Spleen (tissue), 11 donors: Measurements from ENCODE around the gene ANO7. TPM values are rescaled to one million over a fixed set of nuclear protein-coding genes. Genes with fewer than 3 reads are reported as not detected.

Source experiments
- DNase-seq: peaks from one replicate; pipeline ENCODE4 v3.0.0-alpha.2; 2020
- H3K27ac ChIP-seq, 8 donors: fragments of 200-600 bp; sonication (generic) in 7 of 8; 1 replicate in 4 of 8; 2 replicates in 4 of 8; pipeline versions ENCODE4 v1.5.0 to v1.8.0; 2016 to 2021; ENCODE audit warnings: inconsistent platforms in 4 of 8, mild to moderate bottlenecking in 4 of 8, moderate library complexity in 1 of 8
- H3K27me3 ChIP-seq, 7 donors: fragments of 200-600 bp; sonication (generic) in 6 of 7; replicated peaks in 1 of 7; 1 replicate in 4 of 7; 2 replicates in 3 of 7; pipeline versions ENCODE4 v1.5.0 to v1.8.0; 2016 to 2021; ENCODE audit warnings: inconsistent platforms in 3 of 7, mild to moderate bottlenecking in 1 of 7
- H3K36me3 ChIP-seq, 6 donors: fragments of 200-600 bp; sonication (generic) in 5 of 6; 1 replicate in 4 of 6; 2 replicates in 2 of 6; pipeline versions ENCODE4 v1.5.0 to v1.8.0; 2016 to 2021; ENCODE audit warnings: inconsistent platforms in 2 of 6
- H3K4me1 ChIP-seq, 6 donors: fragments of 200-600 bp; sonication (generic) in 5 of 6; 1 replicate in 3 of 6; 2 replicates in 3 of 6; pipeline versions ENCODE4 v1.5.0 to v1.8.0; 2016 to 2021; ENCODE audit warnings: inconsistent platforms in 3 of 6
- H3K4me3 ChIP-seq, 8 donors: fragments of 200-600 bp; sonication (generic) in 7 of 8; 1 replicate in 4 of 8; 2 replicates in 4 of 8; pipeline versions ENCODE4 v1.5.0 to v1.8.0; 2016 to 2021; ENCODE audit warnings: inconsistent platforms in 4 of 8, mild to moderate bottlenecking in 4 of 8, moderate library complexity in 2 of 8
- H3K9me3 ChIP-seq, 8 donors: fragments of 200-600 bp; sonication (generic) in 7 of 8; 1 replicate in 4 of 8; 2 replicates in 4 of 8; pipeline versions ENCODE4 v1.5.0 to v1.8.0; 2016 to 2021; ENCODE audit warnings: inconsistent platforms in 4 of 8
- POLR2A ChIP-seq, 3 donors: fragments of 450-650 bp; IDR thresholded peaks; one replicate each; pipeline ENCODE4 v1.5.1; 2017; ENCODE audit warnings: antibody characterized with exemption in 3 of 3, mild to moderate bottlenecking in 1 of 3
- POLR2AphosphoS5 ChIP-seq, 3 donors: sonication (generic); formaldehyde crosslinking; IDR thresholded peaks; one replicate each; pipeline ENCODE4 v1.5.1; 2017; ENCODE audit warnings: antibody characterized with exemption in 3 of 3
- WGBS, 5 donors: extraction: QIAGEN DNeasy Blood & Tissue Kit in 3 of 5; methylation state at CpG; one replicate each; pipeline versions ENCODE4 v1.1.5 to v1.1.7; 2013 to 2018; 5-methylcytosine and 5-hydroxymethylcytosine counted together
- intact Hi-C: fragments of 100-400 bp; cut with DNase I; formaldehyde crosslinking; loops from one replicate; pipeline ENCODE4 v1.15.0; 2023; ENCODE audit warnings: low total_unique reads
- polyA plus RNA-seq, 3 donors: library from polyadenylated mRNA; stranded (reverse); fragments of 200-250 nt; gene quantifications; one replicate each; pipeline ENCODE4 v1.2.1, GENCODE V29; 2013
- total RNA-seq, 7 donors: library from RNA; depleted of rRNA in 3 of 7; stranded (reverse); fragments of >200 nt in 3 of 7; fragmentation: NEBNext Ultra II Directional in 4 of 7; extraction: Animal tissue kit (Norgen Biotek cat#: 25700) in 4 of 7; gene quantifications; one replicate each; pipeline versions ENCODE4 v1.1.0 to v1.2.1, GENCODE V29; 2016 to 2021
- TF ChIP-seq, protein P1 (sequence below), 11 experiments: fragments of 200-600 bp in 7 of 11; fragments of 450-650 bp in 4 of 11; sonication (generic) in 4 of 11; IDR thresholded peaks in 8 of 11; conservative IDR thresholded peaks in 3 of 11; 1 replicate in 7 of 11; 2 replicates in 4 of 11; pipeline versions ENCODE4 v1.4.0 to v1.8.0; 2016 to 2021; ENCODE audit warnings: antibody characterized with exemption in 11 of 11, inconsistent platforms in 4 of 11, mild to moderate bottlenecking in 1 of 11
- donor health status: healthy with polysubstance abuse.
- donor health status: DM: no; HTN: no; CAD: no; lungs with moderate emphysema.
- donor health status: DM: no; HTN: no; CAD: no.
- donor health status: Bipolar disorder and iron deficiency.
- donor health status: healthy.
- donor health status: DM: no; HTN: no; CAD: no.
- donor health status: DM: yes; HTN: yes; CAD: no.

The ANO7 gene
- total and polyA plus RNA-seq, 10 donors = 0.46 to 3.5 (median 2.4) TPM

DNA sequence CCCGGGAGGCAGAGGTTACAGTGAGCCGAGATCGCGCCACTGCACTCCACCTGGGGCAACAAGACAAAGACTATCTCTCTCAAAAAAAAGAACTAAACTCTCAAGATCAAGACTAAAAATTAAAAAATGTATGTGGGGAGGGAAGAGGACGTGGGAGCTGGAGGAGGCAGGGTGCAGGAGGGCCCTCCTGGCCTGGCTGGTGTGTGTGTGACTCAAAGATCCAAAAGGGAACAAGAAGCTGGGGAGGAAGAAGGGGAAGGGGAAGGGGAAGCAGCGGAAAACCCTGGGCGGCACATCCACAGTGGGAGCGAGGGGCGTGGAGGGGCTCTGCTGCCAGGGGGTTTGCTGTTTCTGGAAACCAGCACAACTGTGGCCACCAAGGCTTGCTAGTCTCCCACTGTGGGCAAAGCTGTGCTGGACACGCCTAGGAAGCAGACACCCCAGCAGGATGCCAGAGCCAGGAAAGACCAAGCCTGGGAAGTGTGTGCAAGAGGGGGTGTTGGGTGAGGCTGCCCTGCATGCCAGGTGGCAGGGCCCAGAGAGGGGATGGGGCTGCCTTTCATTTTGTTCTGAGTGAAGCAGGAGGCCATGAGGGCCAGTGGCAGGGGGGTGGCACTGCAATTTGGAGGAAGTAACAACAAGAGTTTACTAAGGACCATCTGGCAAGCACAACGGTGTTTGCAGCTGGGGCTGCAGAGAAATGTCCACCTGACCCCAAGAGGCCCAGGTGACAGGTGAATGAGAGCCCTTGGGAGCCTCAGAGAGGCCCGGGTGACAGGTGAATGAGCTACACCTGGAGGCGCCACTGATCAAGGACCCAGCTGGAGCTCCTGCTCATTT lies 44.5 kb downstream of the ANO7 start:
- peaks cover 5 to 100% (median 98%) of the 10 kb centered on the region in 6 donors for H3K36me3 ChIP-seq
- DNase-seq = peak; percentile 39
- WGBS, 5 donors = 85 to 94% (median 87%) methylated on average over 13 of the region's 13 CpGs

DNA sequence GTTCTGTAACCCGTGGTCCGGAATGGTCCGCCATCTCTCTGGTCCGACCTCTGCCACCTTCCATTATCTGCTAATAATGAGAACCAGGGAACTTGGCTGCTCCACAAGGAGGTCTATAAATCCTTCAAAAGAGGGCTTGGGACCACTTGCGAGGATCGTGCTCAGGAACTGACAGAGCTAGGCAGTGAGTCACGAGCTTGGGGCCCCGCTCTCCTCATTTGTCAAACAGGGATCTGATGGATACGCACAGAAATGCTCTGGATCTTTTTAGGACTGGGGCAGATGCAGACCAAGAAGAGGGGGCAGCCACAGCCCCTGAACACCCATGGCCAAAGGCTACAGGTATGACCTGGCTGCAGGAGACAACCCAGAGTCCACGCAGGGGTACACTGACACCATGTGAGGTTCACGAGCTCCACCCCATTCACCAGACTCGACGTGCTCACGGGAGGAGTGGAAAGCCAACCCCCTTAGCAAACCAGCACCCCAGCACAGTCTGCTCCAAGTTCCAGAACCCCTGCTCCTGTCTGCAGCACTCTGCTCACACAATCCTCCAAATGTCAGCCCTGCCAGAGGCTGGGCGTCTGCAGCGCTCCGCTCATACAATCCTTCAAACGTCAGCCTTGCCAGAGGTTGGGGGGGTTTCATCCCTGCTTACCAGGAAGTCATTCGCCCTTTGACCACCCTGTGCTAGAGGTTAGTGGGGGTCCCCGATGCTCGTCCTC lies 45.8 kb downstream of the ANO7 start:
- DNase-seq = peak; percentile 61
- Histone ChIP-seq H3K36me3 (peaks cover 8 to 100% (median 98%) of the 10 kb centered on the region in 6 donors), H3K9me3 (no peaks in the 10 kb centered on the region), H3K4me3 (no peak overlapping the region), H3K27me3 (no peaks in the 10 kb centered on the region), H3K4me1 (peaks cover 0 to 32% (median 16%) of the 10 kb centered on the region in 6 donors), H3K27ac (peak overlapping the region in 1 of 8 donors; percentile 46)
- intact Hi-C loops = no loop called here
- TF ChIP-seq POLR2AphosphoS5 (IDR thresholded peaks at IDR 0.05) (no peak), POLR2A (IDR thresholded peaks at IDR 0.05) (no peak)
- TF ChIP-seq, protein P1, sequence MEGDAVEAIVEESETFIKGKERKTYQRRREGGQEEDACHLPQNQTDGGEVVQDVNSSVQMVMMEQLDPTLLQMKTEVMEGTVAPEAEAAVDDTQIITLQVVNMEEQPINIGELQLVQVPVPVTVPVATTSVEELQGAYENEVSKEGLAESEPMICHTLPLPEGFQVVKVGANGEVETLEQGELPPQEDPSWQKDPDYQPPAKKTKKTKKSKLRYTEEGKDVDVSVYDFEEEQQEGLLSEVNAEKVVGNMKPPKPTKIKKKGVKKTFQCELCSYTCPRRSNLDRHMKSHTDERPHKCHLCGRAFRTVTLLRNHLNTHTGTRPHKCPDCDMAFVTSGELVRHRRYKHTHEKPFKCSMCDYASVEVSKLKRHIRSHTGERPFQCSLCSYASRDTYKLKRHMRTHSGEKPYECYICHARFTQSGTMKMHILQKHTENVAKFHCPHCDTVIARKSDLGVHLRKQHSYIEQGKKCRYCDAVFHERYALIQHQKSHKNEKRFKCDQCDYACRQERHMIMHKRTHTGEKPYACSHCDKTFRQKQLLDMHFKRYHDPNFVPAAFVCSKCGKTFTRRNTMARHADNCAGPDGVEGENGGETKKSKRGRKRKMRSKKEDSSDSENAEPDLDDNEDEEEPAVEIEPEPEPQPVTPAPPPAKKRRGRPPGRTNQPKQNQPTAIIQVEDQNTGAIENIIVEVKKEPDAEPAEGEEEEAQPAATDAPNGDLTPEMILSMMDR (IDR thresholded peaks at IDR 0.05 in 8 of 11, conservative IDR thresholded peaks at IDR 0.05 in 3 of 11) = no peak
- WGBS, 5 donors = 88 to 93% (median 91%) methylated on average over 21 of the region's 21 CpGs

More for the DNA sequence above, 44.5 kb downstream of the ANO7 start:
- Histone ChIP-seq H3K9me3 (no peaks in the 10 kb centered on the region), H3K27me3 (no peaks in the 10 kb centered on the region), H3K27ac (no peak overlapping the region), H3K4me3 (no peak overlapping the region), H3K4me1 (peaks cover 0 to 41% (median 19%) of the 10 kb centered on the region in 6 donors)
- TF ChIP-seq, protein P1 (IDR thresholded peaks at IDR 0.05 in 8 of 11, conservative IDR thresholded peaks at IDR 0.05 in 3 of 11) = no peak
- TF ChIP-seq POLR2AphosphoS5 (IDR thresholded peaks at IDR 0.05) (no peak), POLR2A (IDR thresholded peaks at IDR 0.05) (no peak)
- intact Hi-C loops = no loop called here

DNA sequence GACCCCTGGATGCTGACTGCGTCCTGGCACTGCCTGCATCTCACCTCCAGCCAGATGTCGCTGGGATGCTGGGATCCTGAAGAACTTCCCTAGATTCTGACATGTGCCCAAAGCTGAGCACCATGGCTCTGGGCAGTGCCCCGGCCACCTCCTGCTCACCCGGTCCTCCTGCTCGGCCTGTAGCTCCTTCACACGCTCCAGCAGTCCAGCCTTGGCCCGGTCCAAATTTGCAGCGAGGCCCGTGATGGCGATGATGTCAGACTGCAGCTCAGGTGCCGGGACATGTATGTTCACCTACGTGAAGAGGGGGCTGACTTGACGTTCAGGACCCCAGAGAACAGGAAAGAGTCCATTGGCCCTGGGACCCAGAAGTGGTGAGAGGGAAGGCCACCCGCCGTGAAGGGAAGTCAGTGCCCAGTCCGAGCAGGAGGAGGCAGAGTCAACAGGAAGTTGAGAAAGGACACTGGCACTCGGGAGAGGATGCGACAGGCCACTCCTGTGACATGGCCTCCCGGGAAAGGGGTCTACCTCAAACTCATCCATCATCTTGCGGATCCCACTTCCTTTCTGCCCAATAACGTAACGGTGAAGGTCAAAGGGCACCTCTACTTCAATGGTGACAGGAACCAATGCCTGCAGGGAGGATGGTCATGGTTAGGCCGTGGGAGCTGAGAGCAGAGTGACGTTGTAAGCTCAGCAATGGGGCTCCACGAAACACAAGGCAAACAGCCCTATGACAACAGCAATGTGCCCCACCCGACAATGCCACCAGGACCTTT lies 46.7 kb downstream of the ANO7 start:
- Histone ChIP-seq H3K27me3 (no peaks in the 10 kb centered on the region), H3K4me1 (peaks cover 0 to 22% (median 8%) of the 10 kb centered on the region in 6 donors), H3K9me3 (no peaks in the 10 kb centered on the region), H3K27ac (peak overlapping the region in 4 of 8 donors; percentile 15 to 50 (median 34)), H3K4me3 (no peak overlapping the region), H3K36me3 (peaks cover 8 to 100% (median 98%) of the 10 kb centered on the region in 6 donors)
- intact Hi-C loops = no loop called here
- 65 to 82% (median 69%) methylated on average over 19 to 26 of the region's 26 CpGs for WGBS, 5 donors
- TF ChIP-seq POLR2AphosphoS5 (IDR thresholded peaks at IDR 0.05) = peak; percentile 63 to 73 (median 70)
- TF ChIP-seq, protein P1 (IDR thresholded peaks at IDR 0.05 in 8 of 11, conservative IDR thresholded peaks at IDR 0.05 in 3 of 11) = no peak
- DNase-seq = peak; percentile 64
